HEK293 (cell line): ENCODE data around the gene CMYA5.

Experiments used
- CTCF ChIA-PET: fragments of 350-600 bp; formaldehyde crosslinking; extraction: SDS; loops from one replicate; lab custom pipeline; 2021; ENCODE audit warnings: antibody characterized with exemption; lab: Yijun Ruan, JAX
- POLR2A ChIA-PET: fragments of 300-600 bp; formaldehyde crosslinking; extraction: SDS; loops from one replicate; lab custom pipeline; 2020; ENCODE audit warnings: antibody characterized with exemption, inconsistent platforms; lab: Yijun Ruan, JAX
- H3K27ac ChIP-seq: fragments of 200-500 bp; sonication (Bioruptor generic); 2 replicates; pipeline ENCODE4 v1.5.1; 2014; ENCODE audit warnings: low read depth, low read length, control low read depth, inconsistent platforms; ENCODE audit errors: extremely low read depth
- H3K36me3 ChIP-seq, 2 experiments: fragments of 200-500 bp in 1 of 2; sonication (Bioruptor generic) in 1 of 2; 1 replicate in 1 of 2; 2 replicates in 1 of 2; pipeline ENCODE4 v1.5.1; 2014 to 2017; ENCODE audit warnings: inconsistent platforms in 2 of 2, low read length in 2 of 2; ENCODE audit not compliant: control insufficient read depth in 2 of 2, insufficient read depth in 1 of 2
- H3K4me1 ChIP-seq: fragments of 200-500 bp; sonication (Bioruptor generic); 2 replicates; pipeline ENCODE4 v1.5.1; 2014; ENCODE audit warnings: mild to moderate bottlenecking, low read length, inconsistent platforms; ENCODE audit not compliant: control insufficient read depth, insufficient read depth
- H3K4me3 ChIP-seq: 2 replicates; pipeline ENCODE4 v1.5.1; 2011; ENCODE audit warnings: low read depth, mild to moderate bottlenecking, control low read depth, low read length, moderate library complexity
- H3K9me3 ChIP-seq: fragments of 200-500 bp; sonication (Bioruptor generic); 2 replicates; pipeline ENCODE4 v1.5.1; 2014; ENCODE audit warnings: low read depth, low read length, inconsistent platforms; ENCODE audit not compliant: control insufficient read depth, insufficient read depth
- CTCF ChIP-seq: fragments of 450-650 bp; formaldehyde crosslinking; IDR thresholded peaks from 2 replicates; pipeline ENCODE4 v1.5.1; 2016; ENCODE audit warnings: missing biosample characterization, missing genetic modification characterization
- EGR2 ChIP-seq: fragments of 450-650 bp; formaldehyde crosslinking; IDR thresholded peaks from 2 replicates; pipeline ENCODE4 v1.5.1; 2016; ENCODE audit warnings: low read depth, missing biosample characterization, missing genetic modification characterization
- GFI1B ChIP-seq: fragments of 450-650 bp; formaldehyde crosslinking; IDR thresholded peaks from 2 replicates; pipeline ENCODE4 v1.5.1; 2016; ENCODE audit warnings: missing biosample characterization, missing genetic modification characterization
- GLI4 ChIP-seq: fragments of 450-650 bp; formaldehyde crosslinking; IDR thresholded peaks from 2 replicates; pipeline ENCODE4 v1.5.1; 2016; ENCODE audit warnings: missing biosample characterization, missing genetic modification characterization
- HOXA7 ChIP-seq: sonication (generic); formaldehyde crosslinking; IDR thresholded peaks from 2 replicates; pipeline ENCODE4 v1.8.1; 2022; ENCODE audit warnings: missing genetic modification reagents, borderline replicate concordance
- KLF10 ChIP-seq: fragments of 450-650 bp; IDR thresholded peaks from 2 replicates; pipeline ENCODE4 v1.5.1; 2018; ENCODE audit warnings: missing biosample characterization, mild to moderate bottlenecking, missing genetic modification characterization
- PATZ1 ChIP-seq: fragments of 450-650 bp; formaldehyde crosslinking; IDR thresholded peaks from 2 replicates; pipeline ENCODE4 v1.5.1; 2016; ENCODE audit warnings: missing biosample characterization, missing genetic modification characterization
- WT1 ChIP-seq: fragments of 450-650 bp; formaldehyde crosslinking; IDR thresholded peaks from 2 replicates; pipeline ENCODE4 v1.5.1; 2016; ENCODE audit warnings: missing biosample characterization, missing genetic modification characterization
- ZBTB1 ChIP-seq: fragments of 450-650 bp; formaldehyde crosslinking; IDR thresholded peaks from 2 replicates; pipeline ENCODE4 v1.5.1; 2016; ENCODE audit warnings: missing biosample characterization, missing genetic modification characterization
- ZBTB10 ChIP-seq: fragments of 450-650 bp; formaldehyde crosslinking; IDR thresholded peaks from 2 replicates; pipeline ENCODE4 v1.5.1; 2016; ENCODE audit warnings: missing biosample characterization, missing genetic modification characterization
- ZBTB17 ChIP-seq: fragments of 450-650 bp; formaldehyde crosslinking; IDR thresholded peaks from 2 replicates; pipeline ENCODE4 v1.5.1; 2016; ENCODE audit warnings: missing biosample characterization, missing genetic modification characterization
- ZFHX2 ChIP-seq: fragments of 450-650 bp; formaldehyde crosslinking; conservative IDR thresholded peaks from 2 replicates; pipeline ENCODE4 v1.5.1; 2016; ENCODE audit warnings: missing biosample characterization, missing genetic modification characterization
- ZNF10 ChIP-seq: fragments of 450-650 bp; formaldehyde crosslinking; IDR thresholded peaks from 2 replicates; pipeline ENCODE4 v1.5.1; 2017; ENCODE audit warnings: missing biosample characterization, missing genetic modification characterization
- ZNF121 ChIP-seq: fragments of 450-650 bp; formaldehyde crosslinking; IDR thresholded peaks from 2 replicates; pipeline ENCODE4 v1.5.1; 2016; ENCODE audit warnings: missing biosample characterization, missing genetic modification characterization
- ZNF175 ChIP-seq: fragments of 450-650 bp; formaldehyde crosslinking; IDR thresholded peaks from 2 replicates; pipeline ENCODE4 v1.5.1; 2016; ENCODE audit warnings: missing biosample characterization, missing genetic modification characterization
- ZNF2 ChIP-seq: fragments of 450-650 bp; formaldehyde crosslinking; IDR thresholded peaks from 2 replicates; pipeline ENCODE4 v1.5.1; 2016; ENCODE audit warnings: missing biosample characterization, missing genetic modification characterization
- ZNF292 ChIP-seq: fragments of 450-650 bp; formaldehyde crosslinking; IDR thresholded peaks from 2 replicates; pipeline ENCODE4 v1.5.1; 2016; ENCODE audit warnings: low read depth, missing biosample characterization, missing genetic modification characterization, borderline replicate concordance
- ZNF449 ChIP-seq: fragments of 450-650 bp; formaldehyde crosslinking; IDR thresholded peaks from 2 replicates; pipeline ENCODE4 v1.5.1; 2017; ENCODE audit warnings: missing biosample characterization, mild to moderate bottlenecking, missing genetic modification characterization, moderate library complexity
- ZNF558 ChIP-seq: fragments of 450-650 bp; formaldehyde crosslinking; IDR thresholded peaks from 2 replicates; pipeline ENCODE4 v1.5.1; 2016; ENCODE audit warnings: missing biosample characterization, missing genetic modification characterization
- ZNF610 ChIP-seq: fragments of 450-650 bp; formaldehyde crosslinking; IDR thresholded peaks from 2 replicates; pipeline ENCODE4 v1.5.1; 2016; ENCODE audit warnings: missing biosample characterization, missing genetic modification characterization, borderline replicate concordance
- ZNF639 ChIP-seq: fragments of 450-650 bp; formaldehyde crosslinking; IDR thresholded peaks from 2 replicates; pipeline ENCODE4 v1.5.1; 2016; ENCODE audit warnings: missing biosample characterization, missing genetic modification characterization
- ZNF654 ChIP-seq: fragments of 450-650 bp; formaldehyde crosslinking; IDR thresholded peaks from 2 replicates; pipeline ENCODE4 v1.5.1; 2016; ENCODE audit warnings: low read depth, missing biosample characterization, missing genetic modification characterization
- ZNF664 ChIP-seq: fragments of 450-650 bp; formaldehyde crosslinking; IDR thresholded peaks from 2 replicates; pipeline ENCODE4 v1.5.1; 2016; ENCODE audit warnings: missing biosample characterization, missing genetic modification characterization
- ZNF692 ChIP-seq: fragments of 450-650 bp; formaldehyde crosslinking; IDR thresholded peaks from 2 replicates; pipeline ENCODE4 v1.5.1; 2016; ENCODE audit warnings: missing biosample characterization, missing genetic modification characterization
- ZNF701 ChIP-seq: fragments of 450-650 bp; formaldehyde crosslinking; IDR thresholded peaks from 2 replicates; pipeline ENCODE4 v1.5.1; 2016; ENCODE audit warnings: missing biosample characterization, missing genetic modification characterization

Gene CMYA5

GRCh38 chr5:79774171-79774854 lies 84.7 kb downstream of the CMYA5 start:
- Histone ChIP-seq H3K36me3 (no peaks in the 10 kb centered on the region), H3K4me1 (no peaks in the 10 kb centered on the region), H3K27ac (no peak overlapping the region), H3K9me3 (no peaks in the 10 kb centered on the region), H3K4me3 (no peak overlapping the region)
- TF ChIP-seq CTCF (tag by site-specific recombination) (peak; percentile 29; the same call in 1 of the 2 replicates), EGR2 (peak; percentile 90), ZNF701 (tag by site-specific recombination) (no peak), ZNF654 (peak; percentile 18; the same call in 1 of the 2 replicates), ZNF664 (no peak), ZNF639 (tag by site-specific recombination) (no peak), KLF10 (no peak), ZFHX2 (tag by site-specific recombination) (peak; percentile 94)
- CTCF ChIA-PET = interaction anchor here (0.5 to 1.9 kb wide), 12 partner anchors 13 to 635 kb away, joined by 3 to 8 read pairs (median 4); no protein-coding TSS in a partner anchor
- POLR2A ChIA-PET = interaction anchor here (0.6 kb wide), 2 partner anchors 116 to 253 kb away, joined by 3 read pairs; no protein-coding TSS in a partner anchor

GRCh38 chr5:79774855-79775237 lies 85.2 kb downstream of the CMYA5 start:
- ChIA-PET CTCF (interaction anchor here (0.6 to 1.9 kb wide), 9 partner anchors 13 to 223 kb away, joined by 3 to 8 read pairs (median 4); no protein-coding TSS in a partner anchor), POLR2A (interaction anchor here (0.6 kb wide), 1 partner anchor 253 kb away, joined by 3 read pairs; no protein-coding TSS in a partner anchor)
- Histone ChIP-seq H3K36me3 (no peaks in the 10 kb centered on the region), H3K27ac (no peak overlapping the region), H3K4me3 (no peak overlapping the region), H3K4me1 (no peaks in the 10 kb centered on the region), H3K9me3 (no peaks in the 10 kb centered on the region)
- TF ChIP-seq ZNF121 (no peak), PATZ1 (tag by site-specific recombination) (no peak), GLI4 (tag by site-specific recombination) (no peak), HOXA7 (CRISPR knock-in tag) (no peak), ZNF449 (no peak), GFI1B (tag by site-specific recombination) (no peak), ZBTB17 (tag by site-specific recombination) (no peak), ZNF292 (tag by site-specific recombination) (no peak), WT1 (tag by site-specific recombination) (no peak), ZNF2 (tag by site-specific recombination) (no peak), ZBTB1 (tag by site-specific recombination) (no peak), ZNF558 (tag by site-specific recombination) (no peak), ZNF175 (tag by site-specific recombination) (no peak), ZNF692 (no peak), ZBTB10 (tag by site-specific recombination) (no peak), ZNF610 (tag by site-specific recombination) (no peak), ZNF10 (no peak)
